GM23248 (cell line): Measurements from ENCODE around the gene VPS39.

Experiments used
- EZH2 ChIP-seq: fragments of 200-600 bp; sonication (generic); IDR thresholded peaks from 2 replicates; pipeline ENCODE4 v1.6.1; 2018; ENCODE audit warnings: antibody characterized with exemption, mild to moderate bottlenecking; ENCODE audit not compliant: insufficient read depth, poor library complexity, severe bottlenecking
- EZH2phosphoT487 ChIP-seq: fragments of 200-600 bp; sonication (generic); IDR thresholded peaks from 2 replicates; pipeline ENCODE4 v1.6.1; 2018; ENCODE audit warnings: antibody characterized with exemption, moderate library complexity, mild to moderate bottlenecking, low read depth; ENCODE audit not compliant: insufficient read depth

GRCh38 chr15:42141795-42142667, 66.1 kb downstream of the VPS39 start:
- TF ChIP-seq EZH2 (no peak), EZH2phosphoT487 (no peak)
